GM19463 (cell line): ENCODE measurements around the gene CDKAL1.
"Not testable (repeated sequence)": the region's sequence is repeated elsewhere in the genome, so short reads cannot be mapped to it uniquely, and the experiment has no call there.

Experiments
- ATAC-seq: cut with Tn5 transposase; IDR thresholded peaks from one replicate; pipeline ENCODE4 v1.9.1; 2021; ENCODE audit warnings: mild to moderate bottlenecking, moderate library complexity; ENCODE audit not compliant: unreplicated experiment

The CDKAL1 gene

GRCh38 chr6:20705741-20706140 lies 171.5 kb downstream of the CDKAL1 start:
- ATAC-seq: no peak

DNA sequence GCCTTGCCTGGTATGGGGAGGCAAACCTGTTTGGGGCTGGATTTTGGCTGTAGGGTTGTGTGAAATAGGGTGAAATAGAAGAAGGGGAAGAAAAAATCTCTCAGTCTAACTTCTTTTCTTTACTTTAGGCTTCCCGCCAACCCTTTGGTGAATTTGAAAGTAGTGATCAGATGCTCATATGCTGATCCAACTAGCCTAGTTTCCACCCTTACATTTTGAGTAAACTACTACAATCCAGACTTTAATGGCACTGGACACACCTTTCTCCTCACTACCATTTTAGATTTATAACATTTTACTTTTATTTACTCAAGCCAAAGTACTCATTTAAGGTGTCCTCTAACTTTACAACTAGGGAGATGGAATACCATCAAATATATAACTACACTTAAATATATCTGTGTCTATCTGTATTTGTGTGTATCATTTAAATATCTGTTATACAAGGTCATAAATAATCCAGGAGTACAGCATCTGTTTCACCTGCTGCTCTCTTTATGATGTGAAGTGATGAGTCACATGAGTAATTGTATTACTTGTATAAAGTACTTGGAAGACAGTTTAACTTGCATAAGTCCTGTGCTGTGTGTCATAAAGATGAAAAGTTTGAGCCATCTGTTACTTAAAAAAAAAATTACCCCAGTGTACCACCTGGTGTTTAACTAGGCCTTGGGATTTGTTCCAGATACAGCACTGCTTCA lies 172.1 kb downstream of the CDKAL1 start:
- peak; percentile 30 for ATAC-seq

DNA sequence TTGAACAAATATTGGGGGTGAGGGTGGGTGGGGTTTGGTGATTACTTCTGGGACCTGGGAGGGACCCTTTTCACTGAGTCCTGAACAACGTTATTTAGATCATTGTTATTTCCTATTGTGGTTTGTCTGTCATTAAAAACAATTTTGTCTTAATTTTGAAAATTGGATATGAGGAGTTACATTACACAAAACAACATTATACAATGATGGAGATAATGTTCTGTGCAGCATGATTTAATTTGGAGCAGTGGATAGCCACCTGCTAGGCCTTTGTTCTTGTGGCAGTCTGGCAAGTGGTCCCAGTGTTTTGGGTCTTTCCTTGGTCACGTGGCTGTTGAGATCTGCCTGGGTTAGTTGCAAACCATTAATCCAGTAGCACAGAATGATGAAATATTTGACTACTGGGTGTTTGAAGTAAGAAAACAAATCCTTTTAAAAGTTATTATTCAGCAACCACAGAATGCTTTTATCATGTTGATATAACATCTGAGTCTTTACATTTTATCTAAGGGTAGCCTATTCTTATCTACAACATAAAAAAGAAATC lies 172.8 kb downstream of the CDKAL1 start:
- no peak for ATAC-seq

- no peak for ATAC-seq
Measured at GRCh38 chr6:20707870-20708269, 173.6 kb downstream of the CDKAL1 start.

DNA sequence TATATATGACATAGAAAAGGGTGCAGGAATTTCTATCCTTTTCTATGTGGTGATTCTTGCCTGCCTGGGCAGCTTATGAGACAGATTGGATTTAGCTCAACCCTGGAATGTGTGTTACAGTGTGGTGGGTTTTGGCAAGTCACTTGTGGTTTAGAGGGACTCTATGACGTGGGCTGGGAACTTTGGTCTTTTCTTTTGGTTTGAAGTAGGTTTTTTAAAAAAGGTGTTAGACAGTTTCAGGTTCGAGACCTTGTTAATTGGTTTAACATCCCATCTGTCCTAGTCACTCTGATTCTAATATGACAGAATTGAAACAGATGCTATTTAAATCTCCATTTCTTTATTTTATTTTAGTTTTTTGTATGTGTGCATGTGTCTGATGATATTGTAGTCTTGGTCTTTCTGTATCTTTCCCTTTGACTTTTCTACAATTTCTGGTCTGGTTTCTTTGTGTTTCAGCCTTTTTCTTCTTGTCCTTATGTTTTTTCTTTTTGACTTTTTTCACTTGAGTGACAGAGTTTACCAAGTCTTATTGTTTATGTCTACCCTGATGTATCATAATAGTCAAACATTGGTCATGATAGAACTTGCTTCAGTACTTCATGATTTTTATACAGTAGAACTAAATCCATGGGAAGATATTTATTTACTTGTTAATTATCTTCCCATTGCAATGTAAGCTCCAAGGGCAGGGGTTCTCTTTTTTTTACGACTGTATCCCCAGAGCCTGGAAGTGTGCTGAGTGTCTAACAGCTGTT lies 174.3 kb downstream of the CDKAL1 start:
- ATAC-seq: peak; percentile 80

GRCh38 chr6:20709451-20709850 lies 175.2 kb downstream of the CDKAL1 start:
- ATAC-seq: no peak

DNA sequence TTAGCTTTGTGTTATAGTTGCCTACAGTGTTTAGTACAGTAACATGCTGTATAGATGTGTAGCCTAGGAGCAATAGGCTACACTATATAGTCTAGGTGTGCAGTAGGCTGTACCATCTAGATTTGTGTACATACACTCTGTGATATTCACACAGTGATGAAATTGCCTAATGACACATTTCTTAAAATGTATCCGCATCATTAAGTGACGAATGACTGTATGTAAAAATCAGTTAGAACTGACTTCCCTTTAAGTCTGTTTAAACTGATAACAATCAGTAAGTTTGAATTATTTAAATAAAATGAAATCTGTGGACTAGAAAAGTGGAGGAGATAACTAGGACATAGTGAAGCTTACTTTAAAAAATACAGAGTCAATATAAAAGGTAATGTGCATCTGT lies 176.1 kb downstream of the CDKAL1 start:
- no peak for ATAC-seq

DNA sequence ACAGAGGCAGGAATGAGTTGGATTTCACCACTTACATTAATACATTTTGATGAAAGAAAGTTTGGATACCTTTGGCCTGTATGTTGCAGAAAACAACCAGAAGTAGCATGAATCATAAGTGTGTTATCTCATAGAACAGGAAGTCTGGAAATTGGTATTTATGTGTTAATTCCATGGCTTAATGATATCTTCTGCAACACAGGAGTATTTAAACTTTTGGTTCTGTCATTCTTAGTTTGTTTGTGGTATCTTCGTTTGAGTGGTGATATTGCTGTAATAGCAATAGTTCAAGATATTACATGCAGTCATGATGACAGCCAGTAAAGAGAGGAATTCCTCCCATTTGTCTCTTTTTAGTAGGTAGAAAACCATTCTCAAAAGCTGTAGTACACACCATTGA lies 177.3 kb downstream of the CDKAL1 start:
- no peak for ATAC-seq

GRCh38 chr6:20712011-20712410 lies 177.8 kb downstream of the CDKAL1 start:
- ATAC-seq: no peak

DNA sequence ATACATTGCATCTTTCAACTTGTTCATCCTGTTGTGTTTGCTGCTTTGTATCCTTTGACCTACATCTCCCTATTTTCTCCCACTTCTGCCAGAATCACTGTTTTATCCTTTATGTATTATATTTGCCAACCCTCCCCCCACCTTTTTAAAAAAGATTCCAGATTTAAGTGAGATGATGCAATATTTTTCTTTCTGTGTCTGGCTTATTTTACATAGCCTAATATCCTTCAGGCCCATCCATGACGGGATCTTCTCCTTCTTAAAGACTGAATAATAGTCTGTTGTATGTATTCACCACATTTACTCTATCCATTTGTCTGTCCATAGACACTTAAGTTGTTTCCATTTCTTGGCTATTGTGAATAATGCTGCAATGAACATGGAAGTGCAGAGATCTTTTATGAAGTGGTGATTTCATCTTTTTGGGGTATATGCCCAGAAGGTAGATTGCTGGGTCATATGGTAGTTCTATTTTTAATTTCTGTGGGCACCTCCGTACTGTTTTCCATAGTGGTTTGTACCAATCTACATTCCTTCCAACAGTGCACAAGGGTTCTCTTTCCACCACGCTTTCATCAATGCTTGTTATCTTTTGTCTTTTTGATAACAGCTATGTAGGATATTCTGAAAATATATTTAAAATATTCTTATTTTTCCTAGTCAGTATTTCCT lies 181.0 kb downstream of the CDKAL1 start:
- ATAC-seq: no peak

DNA sequence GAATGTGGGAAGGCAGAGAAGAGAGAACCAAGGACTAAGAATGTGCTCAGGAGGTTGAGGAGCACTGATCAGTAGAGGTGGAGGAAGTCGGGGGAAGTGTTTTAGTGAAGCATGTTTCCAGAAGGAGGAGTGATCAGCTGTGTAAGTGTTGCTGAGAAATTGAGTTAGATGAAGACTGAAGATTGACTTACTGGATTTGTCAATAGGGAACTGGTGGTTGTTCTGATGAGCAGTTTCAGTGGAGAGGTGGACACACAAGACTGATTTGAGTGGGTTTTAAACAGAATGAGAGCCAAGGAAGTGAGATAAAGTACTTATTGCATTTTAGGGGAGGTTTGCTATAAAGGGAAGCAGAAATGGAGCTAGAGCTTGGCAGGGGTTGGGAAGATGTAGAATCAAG lies 182.6 kb downstream of the CDKAL1 start:
- peak; percentile 79 for ATAC-seq

GRCh38 chr6:20717743-20718142 lies 183.5 kb downstream of the CDKAL1 start:
- ATAC-seq: no peak

- no peak for ATAC-seq
Measured at GRCh38 chr6:20718705-20719653, 184.7 kb downstream of the CDKAL1 start.

DNA sequence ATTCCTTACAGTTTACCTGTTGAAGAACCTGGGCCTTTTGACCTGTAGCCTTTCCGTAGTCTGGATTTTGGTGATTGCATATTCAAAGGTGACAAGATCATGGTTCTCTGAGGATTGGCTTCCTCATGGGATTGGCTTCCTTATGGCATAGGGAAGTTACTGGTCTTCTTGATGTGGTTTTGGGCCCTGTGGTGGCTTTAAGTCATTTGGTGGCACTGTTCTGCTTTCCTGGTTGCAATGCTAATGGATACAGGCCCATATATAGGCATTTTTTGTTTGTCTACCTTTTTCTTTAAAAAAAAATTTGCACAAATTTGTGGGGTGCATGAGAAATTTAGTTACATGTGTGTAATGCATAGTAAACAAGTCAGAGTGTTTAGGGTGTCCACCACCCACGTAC lies 185.7 kb downstream of the CDKAL1 start:
- no peak for ATAC-seq

DNA sequence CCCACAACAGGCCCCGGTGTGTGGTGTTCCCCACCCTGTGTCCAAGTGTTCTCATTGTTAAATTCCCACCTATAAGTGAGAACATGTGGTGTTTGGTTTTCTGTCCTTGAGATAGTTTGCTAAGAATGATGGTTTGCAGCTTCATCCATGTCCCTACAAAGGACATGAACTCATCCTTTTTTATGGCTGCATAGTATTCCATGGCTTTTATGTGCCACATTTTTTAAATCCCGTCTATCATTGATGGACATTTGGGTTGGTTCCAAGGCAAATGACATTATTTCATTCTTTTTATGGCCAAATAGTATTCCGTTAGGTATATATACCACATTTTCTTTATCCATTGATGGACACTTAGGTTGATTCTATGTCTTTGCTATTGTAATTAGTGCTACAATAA lies 186.9 kb downstream of the CDKAL1 start:
- not testable (repeated sequence) for ATAC-seq

GRCh38 chr6:20722455-20722854 lies 188.2 kb downstream of the CDKAL1 start:
- peak; percentile 58 for ATAC-seq

DNA sequence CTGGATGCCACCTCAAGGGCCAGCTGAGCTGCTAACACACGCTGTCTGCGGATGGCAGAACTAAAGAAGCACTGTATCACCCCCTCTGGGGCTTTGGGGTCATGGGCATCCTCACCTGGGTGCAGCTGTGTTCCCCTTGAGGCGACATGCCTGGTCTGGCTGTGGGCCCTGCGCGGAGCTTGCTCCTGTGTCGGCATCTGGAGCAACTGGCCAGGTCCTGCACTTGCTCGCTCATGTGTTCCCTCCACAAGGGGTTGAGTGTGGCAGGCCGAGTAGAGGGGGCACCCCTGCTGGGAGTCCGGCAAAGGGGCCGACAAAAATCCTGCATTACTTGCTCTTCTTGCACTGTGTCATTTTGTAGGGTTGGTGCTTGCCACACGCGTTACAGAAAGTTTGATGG lies 189.0 kb downstream of the CDKAL1 start:
- no peak for ATAC-seq

DNA sequence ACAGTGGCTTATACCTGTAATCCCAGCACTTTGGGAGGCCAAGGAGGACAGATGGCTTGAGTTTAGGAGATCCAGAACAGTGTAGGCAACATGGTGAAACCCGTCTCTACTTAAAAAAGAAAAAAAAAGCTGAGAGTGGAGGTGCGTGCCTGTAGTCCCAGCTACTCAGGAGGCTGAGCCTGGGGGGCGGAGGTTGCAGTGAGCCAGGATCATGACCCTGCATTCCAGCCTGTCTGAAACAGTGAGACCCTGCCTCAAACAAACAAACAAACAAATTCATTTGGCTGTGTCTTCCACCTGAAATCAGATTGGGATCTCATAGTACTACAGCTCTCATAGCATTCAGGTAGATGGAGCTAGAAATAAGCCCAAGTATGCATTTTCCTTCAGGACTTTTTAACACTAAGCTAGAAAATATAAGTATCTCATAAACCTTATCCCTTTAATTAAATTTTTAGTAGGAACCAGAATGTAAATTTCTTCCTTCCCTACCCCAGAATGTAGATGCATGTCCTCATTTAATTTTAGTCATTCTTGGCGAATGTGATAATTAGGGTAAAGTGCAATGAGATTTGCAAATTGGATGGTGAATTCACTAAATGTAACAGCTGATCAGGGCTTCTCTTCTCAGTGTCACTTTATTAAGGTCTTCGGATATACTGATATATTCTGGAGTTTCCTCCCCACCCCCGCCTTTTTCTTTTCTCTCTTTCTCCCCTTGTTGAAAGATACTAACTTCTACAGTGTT lies 190.4 kb downstream of the CDKAL1 start:
- no peak for ATAC-seq

DNA sequence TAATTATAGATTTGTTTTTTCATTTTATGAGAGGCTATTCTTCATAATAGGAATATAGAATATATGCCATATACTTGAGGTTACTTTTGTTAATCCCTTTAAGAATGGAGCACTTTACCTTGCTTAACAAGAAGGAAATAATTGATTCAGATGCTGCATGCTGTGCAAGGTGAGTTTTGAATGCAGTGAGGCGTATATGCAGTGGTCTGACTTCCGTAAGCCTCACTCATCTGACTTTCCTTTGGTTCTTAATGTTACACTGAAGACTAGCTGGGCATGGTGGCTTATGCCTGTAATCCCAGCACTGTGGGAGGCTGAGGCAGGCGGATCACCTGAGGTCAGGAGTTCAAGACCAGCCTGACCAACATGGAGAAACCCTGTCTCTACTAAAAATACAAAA lies 191.0 kb downstream of the CDKAL1 start:
- not testable (repeated sequence) for ATAC-seq

GRCh38 chr6:20729086-20729485 lies 194.8 kb downstream of the CDKAL1 start:
- no peak for ATAC-seq
